ENCODE measurements around the gene SECISBP2. TPM values are rescaled to one million over a fixed set of nuclear protein-coding genes. Genes with fewer than 3 reads are reported as not detected.

SECISBP2 gene
- total and polyA plus RNA-seq, 2 experiments from 2014 or later: 12.2 to 13.0 TPM

DNA sequence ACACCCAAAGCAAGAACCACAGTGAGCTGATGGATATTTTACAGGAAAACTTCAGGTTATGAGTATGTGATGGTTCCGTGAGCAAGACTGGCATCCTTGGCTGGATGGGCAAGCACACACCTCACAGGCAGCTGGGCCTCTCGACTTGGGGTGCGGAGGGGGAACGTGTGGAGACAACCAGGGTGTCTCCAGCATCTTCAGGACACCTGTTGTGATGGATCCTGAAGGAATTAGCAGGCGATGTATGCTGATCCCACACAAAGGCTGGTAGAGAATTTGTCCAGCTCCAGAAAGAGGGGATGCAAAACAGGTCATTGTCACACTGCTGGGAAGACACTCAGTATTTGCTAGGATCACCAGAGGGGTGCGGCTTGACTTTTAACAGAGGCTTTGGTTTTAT lies 42.7 kb downstream of the SECISBP2 start:
- Histone ChIP-seq H3F3A (ENCODE audit: insufficient read depth) (no peaks in the 10 kb centered on the region; the same call in 1 of the 2 replicates), H4K20me1 (ENCODE audit: insufficient read depth) (no peaks in the 10 kb centered on the region), H3K9ac (no peak overlapping the region), H3K79me2 (ENCODE audit: insufficient read depth) (no peaks in the 10 kb centered on the region), H3K36me3 (ENCODE audit: low read depth) (peaks cover 10% of the 10 kb centered on the region; the same call in 1 of the 2 replicates), H3K4me3 (no peak overlapping the region), H3K4me2 (ENCODE audit: unreplicated experiment) (no peak overlapping the region), H3K4me1 (ENCODE audit: insufficient read depth) (no peaks in the 10 kb centered on the region), H3K9me2 (ENCODE audit: insufficient read depth) (no peaks in the 10 kb centered on the region), H2AFZ (no peak overlapping the region), H3K27me3 (replicated peaks; ENCODE audit: insufficient read depth) (no peaks in the 10 kb centered on the region), H3K27ac (no peak overlapping the region), H3K9me3 (ENCODE audit: low read depth) (no peaks in the 10 kb centered on the region)
- WGBS, 2 experiments (ENCODE audit: low coverage in 1 of 2, low lambda C conversion rate in 2 of 2, missing lambda C conversion rate in 2 of 2): 95 to 99% methylated on average over 6 of the region's 6 CpGs
- TF ChIP-seq EZH2phosphoT487 (IDR thresholded peaks at IDR 0.05; ENCODE audit: insufficient read depth, low read depth) (no peak), EZH2 (IDR thresholded peaks at IDR 0.05; ENCODE audit: insufficient read depth, poor library complexity, severe bottlenecking) (no peak)
- DNase-seq: no peak
- in situ Hi-C loops (cut with MboI): no loop called here

GRCh38 chr9:89361816-89362646 lies 43.7 kb downstream of the SECISBP2 start:
- Histone ChIP-seq H3K4me3 (no peak overlapping the region), H4K20me1 (ENCODE audit: insufficient read depth) (no peaks in the 10 kb centered on the region), H3K79me2 (ENCODE audit: insufficient read depth) (no peaks in the 10 kb centered on the region), H3K27ac (no peak overlapping the region), H3K27me3 (replicated peaks; ENCODE audit: insufficient read depth) (no peaks in the 10 kb centered on the region), H3K4me2 (ENCODE audit: unreplicated experiment) (no peak overlapping the region), H3F3A (ENCODE audit: insufficient read depth) (no peaks in the 10 kb centered on the region; the same call in 1 of the 2 replicates), H3K9me2 (ENCODE audit: insufficient read depth) (no peaks in the 10 kb centered on the region), H3K9ac (no peak overlapping the region), H2AFZ (no peak overlapping the region), H3K9me3 (ENCODE audit: low read depth) (no peaks in the 10 kb centered on the region), H3K36me3 (ENCODE audit: low read depth) (peaks cover 10% of the 10 kb centered on the region; the same call in 1 of the 2 replicates), H3K4me1 (ENCODE audit: insufficient read depth) (no peaks in the 10 kb centered on the region)
- no peak for TF ChIP-seq EZH2phosphoT487 (IDR thresholded peaks at IDR 0.05; ENCODE audit: insufficient read depth, low read depth)
- no peak for TF ChIP-seq EZH2 (IDR thresholded peaks at IDR 0.05; ENCODE audit: insufficient read depth, poor library complexity, severe bottlenecking)
- whole genome bisulfite sequencing, 2 experiments (ENCODE audit: low coverage in 1 of 2, low lambda C conversion rate in 2 of 2, missing lambda C conversion rate in 2 of 2): 95% methylated on average over 9 of the region's 9 CpGs
- DNase-seq: no peak
- in situ Hi-C loops (cut with MboI): no loop called here

DNA sequence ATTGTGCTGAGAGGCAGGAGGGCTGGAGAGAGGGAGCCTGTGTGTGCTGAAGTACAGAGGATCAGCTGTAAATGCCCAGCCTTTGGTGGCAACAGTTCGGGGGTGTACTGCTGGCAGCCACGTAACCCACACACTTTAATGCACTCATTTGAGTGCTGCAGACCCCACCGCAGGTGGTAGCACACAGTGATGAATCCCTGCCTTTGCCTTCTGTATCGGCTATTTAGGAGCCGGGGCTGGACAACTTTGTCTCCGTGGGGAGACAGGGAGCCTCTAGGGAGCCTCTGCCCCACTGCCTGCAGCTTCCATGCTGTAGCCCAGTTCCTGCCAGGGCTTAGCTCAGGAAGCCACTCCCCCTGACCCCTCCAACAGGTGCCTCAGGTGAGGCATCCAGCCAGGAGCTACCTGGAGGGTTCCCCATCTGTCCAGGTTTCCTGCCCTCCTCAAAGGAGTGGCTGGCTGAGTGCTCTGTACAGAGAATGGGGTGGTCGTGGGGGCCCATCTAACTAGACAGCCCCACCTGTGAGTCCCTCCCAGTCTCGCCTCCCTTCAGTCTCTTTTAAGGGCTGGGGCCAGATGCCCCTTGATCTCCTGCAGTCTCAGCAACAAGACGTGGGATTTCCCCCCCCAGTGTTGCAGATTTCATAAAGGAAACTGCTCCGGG lies 44.5 kb downstream of the SECISBP2 start:
- no peak for DNase-seq
- Histone ChIP-seq H3K4me2 (ENCODE audit: unreplicated experiment) (no peak overlapping the region), H3K9me3 (ENCODE audit: low read depth) (no peaks in the 10 kb centered on the region), H3K4me1 (ENCODE audit: insufficient read depth) (no peaks in the 10 kb centered on the region), H3K9me2 (ENCODE audit: insufficient read depth) (no peaks in the 10 kb centered on the region), H3K79me2 (ENCODE audit: insufficient read depth) (no peaks in the 10 kb centered on the region), H4K20me1 (ENCODE audit: insufficient read depth) (no peaks in the 10 kb centered on the region), H2AFZ (no peak overlapping the region), H3K27ac (no peak overlapping the region), H3K36me3 (ENCODE audit: low read depth) (peaks cover 6% of the 10 kb centered on the region; the same call in 1 of the 2 replicates), H3K4me3 (no peak overlapping the region), H3K27me3 (replicated peaks; ENCODE audit: insufficient read depth) (no peaks in the 10 kb centered on the region), H3K9ac (no peak overlapping the region), H3F3A (ENCODE audit: insufficient read depth) (no peaks in the 10 kb centered on the region; the same call in 1 of the 2 replicates)
- in situ Hi-C loops (cut with MboI): no loop called here
- WGBS, 2 experiments (ENCODE audit: low coverage in 1 of 2, low lambda C conversion rate in 2 of 2, missing lambda C conversion rate in 2 of 2): 85 to 91% methylated on average over 10 of the region's 10 CpGs
- TF ChIP-seq EZH2phosphoT487 (IDR thresholded peaks at IDR 0.05; ENCODE audit: insufficient read depth, low read depth) (no peak), EZH2 (IDR thresholded peaks at IDR 0.05; ENCODE audit: insufficient read depth, poor library complexity, severe bottlenecking) (no peak)

GRCh38 chr9:89363311-89363670 lies 45.0 kb downstream of the SECISBP2 start:
- H3K4me3 ChIP-seq: no peak overlapping the region
- H3K4me1 ChIP-seq (ENCODE audit: insufficient read depth): no peaks in the 10 kb centered on the region
- no peaks in the 10 kb centered on the region; the same call in 1 of the 2 replicates for H3F3A ChIP-seq (ENCODE audit: insufficient read depth)
- WGBS, 2 experiments (ENCODE audit: low coverage in 1 of 2, low lambda C conversion rate in 2 of 2, missing lambda C conversion rate in 2 of 2): 86 to 87% methylated on average over 6 of the region's 6 CpGs
- no peak overlapping the region for H3K9ac ChIP-seq
- in situ Hi-C loops (cut with MboI): no loop called here
- no peak overlapping the region for H2AFZ ChIP-seq
- H3K9me2 ChIP-seq (ENCODE audit: insufficient read depth): no peaks in the 10 kb centered on the region
- H3K27ac ChIP-seq: no peak overlapping the region
- no peaks in the 10 kb centered on the region for H3K79me2 ChIP-seq (ENCODE audit: insufficient read depth)
- H3K4me2 ChIP-seq (ENCODE audit: unreplicated experiment): no peak overlapping the region
- H3K27me3 ChIP-seq (replicated peaks; ENCODE audit: insufficient read depth): no peaks in the 10 kb centered on the region
- H3K9me3 ChIP-seq (ENCODE audit: low read depth): no peaks in the 10 kb centered on the region
- no peaks in the 10 kb centered on the region for H4K20me1 ChIP-seq (ENCODE audit: insufficient read depth)
- peaks cover 6% of the 10 kb centered on the region; the same call in 1 of the 2 replicates for H3K36me3 ChIP-seq (ENCODE audit: low read depth)
- no peak for TF ChIP-seq EZH2phosphoT487 (IDR thresholded peaks at IDR 0.05; ENCODE audit: insufficient read depth, low read depth)
- TF ChIP-seq EZH2 (IDR thresholded peaks at IDR 0.05; ENCODE audit: insufficient read depth, poor library complexity, severe bottlenecking): no peak
- DNase-seq: no peak
